ENCODE measurements around the gene NMRK2.

Gene NMRK2

DNA sequence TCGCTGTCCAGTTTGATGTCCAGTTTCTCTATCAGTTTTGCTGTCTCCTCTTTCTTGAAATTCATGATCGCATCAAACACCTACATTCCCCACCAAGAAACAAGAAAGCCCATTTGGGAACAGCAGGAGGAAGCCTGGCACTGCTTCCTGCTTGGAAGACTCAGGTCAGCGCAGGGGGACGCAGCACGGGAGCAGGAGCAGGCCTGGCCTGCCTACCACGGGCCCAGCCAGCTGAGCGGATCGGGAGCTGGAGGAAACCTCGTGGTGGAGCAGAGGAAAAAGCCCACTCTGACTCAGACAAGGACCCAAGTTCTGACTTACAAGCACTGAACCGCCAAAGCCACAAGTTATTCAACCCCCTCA lies 48.5 kb downstream of the NMRK2 start:
- in situ Hi-C loops (cut with MboI; ENCODE audit: low sequenced_read_pairs), result no loop called here

DNA sequence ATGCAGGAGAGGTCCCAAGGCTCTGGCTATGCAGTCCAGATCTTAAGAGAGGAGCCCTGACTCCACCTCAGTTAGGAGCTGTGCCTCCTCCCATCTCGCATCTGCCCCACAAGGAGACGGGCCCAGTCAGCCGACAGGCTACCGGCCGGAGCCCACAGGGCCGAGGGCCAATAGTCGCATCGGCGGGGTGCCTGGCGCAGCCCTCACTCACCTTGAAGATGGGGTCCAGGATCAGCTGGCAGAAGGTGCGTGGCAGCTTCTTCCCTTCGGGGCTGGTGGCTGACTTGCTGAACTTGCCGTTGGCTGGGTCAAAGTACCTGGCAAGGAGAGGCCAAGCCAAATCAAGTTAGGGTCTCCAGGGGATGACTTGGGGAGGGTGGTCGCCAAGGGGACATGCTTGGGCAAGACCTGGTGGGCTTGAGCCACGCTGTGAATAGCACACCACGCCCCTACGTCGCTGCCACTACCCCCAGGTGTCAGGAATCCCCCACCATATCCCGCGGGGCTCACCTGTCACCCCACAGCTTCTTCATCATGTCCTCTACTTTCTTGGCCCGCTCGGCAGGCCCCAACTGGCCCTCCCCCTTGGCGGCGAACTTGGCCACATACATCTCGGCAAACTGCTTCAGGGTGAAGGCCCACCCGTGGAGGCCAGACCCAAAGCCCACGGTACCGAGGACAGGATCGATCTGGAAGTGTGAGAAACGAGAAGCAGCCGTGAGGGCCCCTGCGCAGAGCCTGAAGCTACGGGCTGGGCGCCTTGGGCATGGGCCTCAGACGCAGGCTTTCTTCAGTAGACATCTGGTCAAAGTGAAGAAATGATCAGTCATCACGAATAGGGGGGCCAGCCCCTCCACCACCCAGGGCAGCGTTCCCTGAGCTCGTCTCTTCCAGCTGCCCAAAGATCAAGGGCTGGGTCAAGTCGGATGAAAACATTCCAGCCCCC lies 49.1 kb downstream of the NMRK2 start:
- in situ Hi-C loops (cut with MboI; ENCODE audit: low sequenced_read_pairs), result no loop called here

DNA sequence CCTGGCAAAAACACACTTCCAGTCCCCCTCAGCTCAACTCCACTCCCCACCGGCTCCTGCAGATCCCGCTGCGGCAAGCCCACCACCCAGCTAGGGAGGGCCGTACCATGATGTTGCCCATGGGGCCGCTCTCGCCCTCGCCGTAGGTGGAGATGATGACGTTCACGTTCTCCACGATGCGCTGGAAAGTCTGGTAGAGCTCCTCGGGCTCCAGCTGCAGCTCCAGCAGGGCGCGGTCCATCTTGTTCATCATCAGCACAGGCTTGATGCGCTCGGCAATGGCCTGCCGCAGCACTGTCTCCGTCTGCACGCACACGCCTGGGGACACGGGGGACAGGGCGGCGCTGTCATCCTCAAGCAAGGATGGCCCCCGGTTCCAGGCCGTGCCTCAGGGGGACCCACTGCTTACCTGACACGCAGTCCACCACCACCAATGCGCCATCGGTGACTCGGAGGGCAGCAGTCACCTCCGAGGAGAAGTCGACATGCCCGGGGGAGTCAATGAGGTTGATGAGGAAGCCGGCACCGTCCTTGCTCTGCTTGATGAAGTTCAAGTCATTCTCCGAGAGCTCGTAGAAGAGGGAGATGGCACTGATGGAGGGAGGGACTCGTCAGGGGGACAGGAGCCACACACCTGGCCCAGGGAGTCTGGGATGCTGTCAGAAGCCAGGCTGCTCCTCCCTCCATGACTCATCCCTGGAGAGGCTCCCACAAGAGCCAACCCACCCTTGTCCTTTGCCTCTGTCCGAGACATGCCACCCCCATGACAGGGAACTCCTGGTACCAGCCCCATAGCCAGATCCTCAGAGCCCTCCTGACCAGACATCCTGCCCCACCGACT lies 50.1 kb downstream of the NMRK2 start:
- in situ Hi-C loops (cut with MboI; ENCODE audit: low sequenced_read_pairs), result no loop called here

- in situ Hi-C loops (cut with MboI; ENCODE audit: low sequenced_read_pairs), result no loop called here
Measured at GRCh38 chr19:3983542-3983914, 50.7 kb downstream of the NMRK2 start.

- in situ Hi-C loops (cut with MboI; ENCODE audit: low sequenced_read_pairs), result no loop called here
Measured at GRCh38 chr19:3983936-3984583, 51.2 kb downstream of the NMRK2 start.

GRCh38 chr19:3984584-3984907 lies 51.7 kb downstream of the NMRK2 start:
- in situ Hi-C loops (cut with MboI; ENCODE audit: low sequenced_read_pairs), result no loop called here

DNA sequence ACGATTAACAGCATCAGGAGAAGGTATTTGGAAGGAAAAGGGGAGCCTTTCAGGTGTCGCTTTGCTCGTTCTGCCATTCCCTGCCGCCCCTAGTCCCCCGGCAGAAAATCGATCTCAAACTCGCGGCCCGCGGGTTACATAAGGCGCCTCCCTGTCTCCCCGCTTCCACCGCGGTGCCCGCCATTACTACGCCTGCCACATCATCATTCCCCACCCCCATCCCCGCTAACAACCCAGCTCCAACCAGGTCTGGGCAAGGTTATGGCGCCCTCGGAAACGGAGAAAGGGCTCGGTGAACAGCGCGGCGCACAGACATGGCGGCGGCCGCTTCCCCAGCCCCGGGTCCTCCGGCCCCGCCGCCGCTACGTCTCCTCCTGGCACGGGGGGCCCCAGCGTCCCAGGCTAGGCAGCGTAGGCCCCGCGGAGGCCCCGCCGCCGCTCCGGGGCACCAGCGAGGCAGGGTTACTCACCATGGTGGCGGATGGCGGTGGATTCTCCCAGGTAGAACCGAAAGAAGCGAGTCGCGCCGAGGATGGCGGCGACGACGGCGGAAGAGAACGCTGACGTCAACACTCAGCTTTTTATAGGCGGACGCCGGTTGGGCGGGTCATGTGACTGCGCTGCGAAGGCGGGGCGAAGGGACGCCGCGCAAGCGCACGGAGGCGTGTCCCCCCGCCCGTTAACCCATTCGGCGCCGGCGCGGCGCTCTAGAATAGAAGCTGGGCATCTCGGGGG lies 52.2 kb downstream of the NMRK2 start, which contains the start of gene EEF2:
EEF2 (minus strand) TSS at position 556 of the 735 bp plus-strand sequence; CDS start at position 473, 83 bp downstream.
- in situ Hi-C loops (cut with MboI; ENCODE audit: low sequenced_read_pairs), result no loop called here

- in situ Hi-C loops (cut with MboI; ENCODE audit: low sequenced_read_pairs), result no loop called here
Measured at GRCh38 chr19:3985643-3986259, 52.9 kb downstream of the NMRK2 start.

- in situ Hi-C loops (cut with MboI; ENCODE audit: low sequenced_read_pairs), result no loop called here
Measured at GRCh38 chr19:3986260-3987041, 53.6 kb downstream of the NMRK2 start.

DNA sequence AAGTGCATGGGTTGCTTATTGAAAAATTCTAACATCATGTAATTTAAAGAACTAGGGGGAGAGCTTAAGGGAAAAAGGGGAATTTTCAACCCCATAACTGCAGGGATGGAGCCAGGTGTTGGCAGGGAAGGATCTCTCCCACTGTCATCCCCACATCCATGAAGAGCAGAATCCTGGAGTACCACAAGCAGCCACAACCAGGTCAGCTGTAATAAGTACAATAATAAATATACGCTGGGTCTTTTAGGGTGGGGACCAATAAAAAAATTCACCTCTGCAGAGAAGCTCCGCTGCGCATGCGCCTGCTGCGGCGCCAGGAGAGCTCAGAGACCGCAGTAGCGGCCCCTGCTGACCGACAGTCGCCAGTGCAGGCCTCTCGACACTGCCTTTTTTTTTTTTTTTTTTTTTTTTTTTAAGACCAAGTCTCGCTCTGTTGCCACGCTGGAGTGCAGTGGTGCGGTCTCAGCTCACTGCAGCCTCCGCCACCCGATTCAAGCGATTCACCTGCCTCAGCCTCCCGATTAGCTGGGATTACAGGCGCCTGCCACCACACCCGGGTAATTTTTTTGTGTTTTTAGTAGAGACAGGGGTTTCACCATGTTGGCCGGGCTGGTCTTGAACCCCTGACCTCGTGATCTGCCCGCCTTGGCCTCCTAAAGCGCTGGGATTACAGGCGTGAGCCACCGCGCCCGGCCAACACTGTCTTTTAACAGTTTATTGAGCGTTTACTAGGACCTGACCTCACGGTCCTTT lies 54.9 kb downstream of the NMRK2 start:
- in situ Hi-C loops (cut with MboI; ENCODE audit: low sequenced_read_pairs), result no loop called here

GRCh38 chr19:3990815-3991117 lies 57.9 kb downstream of the NMRK2 start:
- in situ Hi-C loops (cut with MboI; ENCODE audit: low sequenced_read_pairs), result no loop called here

Measured in HL-60/S4 (cell line).